IPS-18a (cell line): ENCODE measurements around the gene KDM3B.
"Not testable (repeated sequence)": the region's sequence is repeated elsewhere in the genome, so short reads cannot be mapped to it uniquely, and the experiment has no call there.

ENCODE experiments used
- H3K27ac ChIP-seq: one replicate; pipeline ENCODE4 v1.5.1; 2013; ENCODE audit warnings: low read length
- H3K27me3 ChIP-seq: one replicate; pipeline ENCODE4 v1.6.1; 2013; ENCODE audit warnings: mild to moderate bottlenecking, low read length; ENCODE audit not compliant: control insufficient read depth, insufficient read depth
- H3K36me3 ChIP-seq: one replicate; pipeline ENCODE4 v1.6.1; 2013; ENCODE audit warnings: low read depth, low read length; ENCODE audit not compliant: control insufficient read depth
- H3K4me1 ChIP-seq: one replicate; pipeline ENCODE4 v1.6.1; 2013; ENCODE audit warnings: low read depth, low read length; ENCODE audit not compliant: control insufficient read depth
- H3K4me3 ChIP-seq: one replicate; pipeline ENCODE4 v1.5.1; 2013; ENCODE audit warnings: low read length
- H3K9ac ChIP-seq: one replicate; pipeline ENCODE4 v1.6.1; 2013; ENCODE audit warnings: mild to moderate bottlenecking, low read length, moderate library complexity
- H3K9me3 ChIP-seq: one replicate; pipeline ENCODE4 v1.6.1; 2013; ENCODE audit warnings: low read depth, low read length; ENCODE audit not compliant: control insufficient read depth

The KDM3B gene

GRCh38 chr5:138410996-138411640, 58.6 kb downstream of the KDM3B start:
- H3K27me3 ChIP-seq, H3K9me3 ChIP-seq, H3K4me3 ChIP-seq, H3K9ac ChIP-seq, H3K27ac ChIP-seq, H3K4me1 ChIP-seq: not testable (repeated sequence)
- peaks cover 32% of the 10 kb centered on the region for H3K36me3 ChIP-seq

- H3K36me3 ChIP-seq, result peaks cover 75% of the 10 kb centered on the region
- no peak overlapping the region for H3K27ac ChIP-seq
- no peak overlapping the region for H3K9ac ChIP-seq
- H3K4me1 ChIP-seq, result no peaks in the 10 kb centered on the region
- H3K27me3 ChIP-seq, result no peaks in the 10 kb centered on the region
- H3K4me3 ChIP-seq, result no peak overlapping the region
- no peaks in the 10 kb centered on the region for H3K9me3 ChIP-seq
Measured at GRCh38 chr5:138418444-138418843, 66.0 kb downstream of the KDM3B start.

- H3K4me1 ChIP-seq, result no peaks in the 10 kb centered on the region
- H3K36me3 ChIP-seq, result peaks cover 78% of the 10 kb centered on the region
- H3K4me3 ChIP-seq, result no peak overlapping the region
- H3K9me3 ChIP-seq, result no peaks in the 10 kb centered on the region
- H3K27ac ChIP-seq, result no peak overlapping the region
- H3K9ac ChIP-seq, result no peak overlapping the region
- H3K27me3 ChIP-seq, result no peaks in the 10 kb centered on the region
Measured at GRCh38 chr5:138425079-138425478, 72.6 kb downstream of the KDM3B start.

- no peaks in the 10 kb centered on the region for H3K27me3 ChIP-seq
- H3K9ac ChIP-seq, result no peak overlapping the region
- no peak overlapping the region for H3K27ac ChIP-seq
- H3K9me3 ChIP-seq, result no peaks in the 10 kb centered on the region
- peaks cover 13% of the 10 kb centered on the region for H3K4me1 ChIP-seq
- H3K36me3 ChIP-seq, result peaks cover 37% of the 10 kb centered on the region
- no peak overlapping the region for H3K4me3 ChIP-seq
Measured at GRCh38 chr5:138435943-138436342, 83.5 kb downstream of the KDM3B start.

GRCh38 chr5:138438003-138438723, 85.7 kb downstream of the KDM3B start:
- Histone ChIP-seq H3K27ac (no peak overlapping the region), H3K36me3 (peaks cover 22% of the 10 kb centered on the region), H3K4me3 (peak overlapping the region; percentile 68), H3K9ac (peak overlapping the region; percentile 71), H3K27me3 (no peaks in the 10 kb centered on the region), H3K9me3 (no peaks in the 10 kb centered on the region), H3K4me1 (peaks cover 13% of the 10 kb centered on the region)

- Histone ChIP-seq H3K27me3 (no peaks in the 10 kb centered on the region), H3K27ac (no peak within 1 kb of the TSS), H3K4me1 (peaks cover 13% of the 10 kb centered on the region), H3K4me3 (peak within 1 kb of the TSS; percentile 68), H3K36me3 (peaks cover 22% of the 10 kb centered on the region), H3K9ac (peak within 1 kb of the TSS; percentile 71), H3K9me3 (no peaks in the 10 kb centered on the region)
Measured at GRCh38 chr5:138438724-138439476, 86.4 kb downstream of the KDM3B start, which contains the start of gene REEP2. TSS of gene REEP2 (plus strand) at chr5:138439057. CDS start at chr5:138439209, 152 bp downstream.

GRCh38 chr5:138439477-138440158, 87.1 kb downstream of the KDM3B start:
- no peaks in the 10 kb centered on the region for H3K27me3 ChIP-seq
- peaks cover 20% of the 10 kb centered on the region for H3K36me3 ChIP-seq
- H3K27ac ChIP-seq, result no peak overlapping the region
- H3K9ac ChIP-seq, result peak overlapping the region; percentile 44
- peak overlapping the region; percentile 68 for H3K4me3 ChIP-seq
- no peaks in the 10 kb centered on the region for H3K9me3 ChIP-seq
- H3K4me1 ChIP-seq, result peaks cover 13% of the 10 kb centered on the region

GRCh38 chr5:138440159-138441073, 87.9 kb downstream of the KDM3B start:
- H3K4me3 ChIP-seq, result peak overlapping the region; percentile 68
- no peaks in the 10 kb centered on the region for H3K9me3 ChIP-seq
- peaks cover 12% of the 10 kb centered on the region for H3K36me3 ChIP-seq
- peaks cover 13% of the 10 kb centered on the region for H3K4me1 ChIP-seq
- peak overlapping the region; percentile 44 for H3K9ac ChIP-seq
- H3K27ac ChIP-seq, result no peak overlapping the region
- H3K27me3 ChIP-seq, result no peaks in the 10 kb centered on the region

- no peak overlapping the region for H3K27ac ChIP-seq
- H3K9me3 ChIP-seq, result no peaks in the 10 kb centered on the region
- no peak overlapping the region for H3K4me3 ChIP-seq
- H3K27me3 ChIP-seq, result no peaks in the 10 kb centered on the region
- peaks cover 4% of the 10 kb centered on the region for H3K36me3 ChIP-seq
- no peak overlapping the region for H3K9ac ChIP-seq
- peaks cover 13% of the 10 kb centered on the region for H3K4me1 ChIP-seq
Measured at GRCh38 chr5:138441221-138441620, 88.7 kb downstream of the KDM3B start.

- Histone ChIP-seq H3K9me3 (no peaks in the 10 kb centered on the region), H3K4me1 (peaks cover 14% of the 10 kb centered on the region), H3K27me3 (no peaks in the 10 kb centered on the region), H3K9ac (no peak overlapping the region), H3K36me3 (no peaks in the 10 kb centered on the region), H3K4me3 (no peak overlapping the region), H3K27ac (no peak overlapping the region)
Measured at GRCh38 chr5:138444078-138444773, 91.7 kb downstream of the KDM3B start.
